H9 (cell line): Measurements from ENCODE around the gene DAPL1. TPM values are rescaled to one million over a fixed set of nuclear protein-coding genes. Genes with fewer than 3 reads are reported as not detected.

Source experiments
- DNase-seq: peaks from one replicate; pipeline ENCODE4 v3.0.0-alpha.2; 2017
- H2AFZ ChIP-seq: one replicate; pipeline ENCODE4 v1.6.1; 2013; ENCODE audit warnings: mild to moderate bottlenecking, low read length, control low read depth, moderate library complexity
- H2AK5ac ChIP-seq: 2 replicates; pipeline ENCODE4 v1.6.1; 2013; ENCODE audit warnings: low read length, control low read depth, mixed read lengths; ENCODE audit not compliant: insufficient read length
- H2BK120ac ChIP-seq: one replicate; pipeline ENCODE4 v1.6.1; 2013; ENCODE audit warnings: low read depth, mild to moderate bottlenecking, low read length, control low read depth, inconsistent platforms; ENCODE audit not compliant: poor library complexity, severe bottlenecking
- H2BK12ac ChIP-seq: 2 replicates; pipeline ENCODE4 v1.6.1; 2013; ENCODE audit warnings: low read length, control low read depth, mixed read lengths, low read depth; ENCODE audit not compliant: insufficient read length
- H2BK15ac ChIP-seq: 2 replicates; pipeline ENCODE4 v1.6.1; 2013; ENCODE audit warnings: low read depth, low read length, control low read depth
- H2BK20ac ChIP-seq: one replicate; pipeline ENCODE4 v1.6.1; 2013; ENCODE audit warnings: low read depth, mild to moderate bottlenecking, low read length, control low read depth, inconsistent platforms; ENCODE audit not compliant: poor library complexity, severe bottlenecking
- H2BK5ac ChIP-seq: 2 replicates; pipeline ENCODE4 v1.6.1; 2013; ENCODE audit warnings: low read length, control low read depth, mixed read lengths; ENCODE audit not compliant: insufficient read length
- H3K14ac ChIP-seq: 2 replicates; pipeline ENCODE4 v1.6.1; 2013; ENCODE audit warnings: low read length, control low read depth; ENCODE audit not compliant: insufficient read depth
- H3K18ac ChIP-seq: 2 replicates; pipeline ENCODE4 v1.6.1; 2013; ENCODE audit warnings: low read depth, mild to moderate bottlenecking, mixed read lengths, low read length, control low read depth; ENCODE audit not compliant: insufficient read length
- H3K23ac ChIP-seq: 2 replicates; pipeline ENCODE4 v1.6.1; 2013; ENCODE audit warnings: low read length, control low read depth, mixed read lengths, low read depth; ENCODE audit not compliant: insufficient read length
- H3K23me2 ChIP-seq: 2 replicates; pipeline ENCODE4 v1.6.1; 2013; ENCODE audit warnings: low read depth, mild to moderate bottlenecking, mixed read lengths, low read length, control low read depth; ENCODE audit not compliant: insufficient read length, poor library complexity, severe bottlenecking
- H3K27ac ChIP-seq: 2 replicates; pipeline ENCODE4 v1.5.1; 2013; ENCODE audit warnings: low read length, control low read depth, mixed read lengths, low read depth; ENCODE audit not compliant: insufficient read length
- H3K27me3 ChIP-seq: 2 replicates; pipeline ENCODE4 v1.6.1; 2013; ENCODE audit warnings: low read length, control low read depth, inconsistent platforms; ENCODE audit not compliant: insufficient read depth
- H3K4ac ChIP-seq: 2 replicates; pipeline ENCODE4 v1.6.1; 2013; ENCODE audit warnings: low read depth, mild to moderate bottlenecking, control low read depth, inconsistent platforms, low read length, moderate library complexity
- H3K4me1 ChIP-seq: 2 replicates; pipeline ENCODE4 v1.6.1; 2013; ENCODE audit warnings: low read length, control low read depth, inconsistent platforms; ENCODE audit not compliant: insufficient read depth
- H3K4me2 ChIP-seq: 2 replicates; pipeline ENCODE4 v1.6.1; 2013; ENCODE audit warnings: low read length, control low read depth, mixed read lengths; ENCODE audit not compliant: insufficient read length, insufficient read depth
- H3K56ac ChIP-seq: 2 replicates; pipeline ENCODE4 v1.6.1; 2013; ENCODE audit warnings: low read depth, mild to moderate bottlenecking, mixed read lengths, low read length, control low read depth; ENCODE audit not compliant: insufficient read length
- H3K79me1 ChIP-seq: 2 replicates; pipeline ENCODE4 v1.6.1; 2013; ENCODE audit warnings: low read depth, mild to moderate bottlenecking, moderate library complexity, low read length, control low read depth, inconsistent platforms; ENCODE audit not compliant: insufficient read depth, poor library complexity, severe bottlenecking
- H3K79me2 ChIP-seq: 2 replicates; pipeline ENCODE4 v1.6.1; 2013; ENCODE audit warnings: low read length, control low read depth, inconsistent platforms; ENCODE audit not compliant: insufficient read depth
- H3K9ac ChIP-seq: 2 replicates; pipeline ENCODE4 v1.6.1; 2013; ENCODE audit warnings: low read length, control low read depth, mixed read lengths; ENCODE audit not compliant: insufficient read length; ENCODE audit errors: extremely low read depth
- H3K9me3 ChIP-seq: one replicate; pipeline ENCODE4 v1.6.1; 2013; ENCODE audit warnings: low read depth, low read length, inconsistent platforms; ENCODE audit not compliant: control insufficient read depth
- H3T11ph ChIP-seq: one replicate; pipeline ENCODE4 v1.6.1; 2013; ENCODE audit warnings: mild to moderate bottlenecking, low read length, control low read depth, inconsistent platforms
- H4K20me1 ChIP-seq: one replicate; pipeline ENCODE4 v1.6.1; 2013; ENCODE audit not compliant: control insufficient read depth, insufficient read length, insufficient read depth
- H4K5ac ChIP-seq: 2 replicates; pipeline ENCODE4 v1.6.1; 2013; ENCODE audit warnings: low read depth, mild to moderate bottlenecking, mixed read lengths, low read length, control low read depth; ENCODE audit not compliant: insufficient read length
- H4K8ac ChIP-seq: replicated peaks from 2 replicates; pipeline ENCODE4 v1.6.1; 2013; ENCODE audit warnings: low read length, control low read depth, mixed read lengths, low read depth; ENCODE audit not compliant: insufficient read length
- H4K91ac ChIP-seq: 2 replicates; pipeline ENCODE4 v1.6.1; 2013; ENCODE audit warnings: low read depth, mild to moderate bottlenecking, moderate library complexity, mixed read lengths, low read length, control low read depth; ENCODE audit not compliant: insufficient read length
- H3K27ac Mint-ChIP-seq, 3 experiments: 2 replicates in 2 of 3; 3 replicates in 1 of 3; pipeline ENCODE4 v1.8.0; 2020 to 2021; ENCODE audit warnings: mixed read lengths in 3 of 3, mild to moderate bottlenecking in 1 of 3, moderate library complexity in 1 of 3
- H3K27me3 Mint-ChIP-seq: 2 replicates; pipeline ENCODE4 v1.8.0; 2021; ENCODE audit warnings: low read depth, mild to moderate bottlenecking, moderate library complexity, mixed read lengths
- H3K36me3 Mint-ChIP-seq, 3 experiments: 2 replicates in 2 of 3; 3 replicates in 1 of 3; pipeline ENCODE4 v1.8.0; 2020 to 2021; ENCODE audit warnings: low read depth in 3 of 3, mixed read lengths in 3 of 3; ENCODE audit not compliant: insufficient read depth in 1 of 3
- H3K4me1 Mint-ChIP-seq, 2 experiments: 2 replicates each; pipeline ENCODE4 v1.8.0; 2020; ENCODE audit warnings: mixed read lengths in 2 of 2
- H3K4me3 Mint-ChIP-seq, 2 experiments: 2 replicates in 1 of 2; 3 replicates in 1 of 2; pipeline ENCODE4 v1.8.0; 2020 to 2021; ENCODE audit warnings: mild to moderate bottlenecking in 2 of 2, mixed read lengths in 2 of 2, moderate library complexity in 1 of 2
- H3K9me3 Mint-ChIP-seq, 2 experiments: 2 replicates in 1 of 2; 3 replicates in 1 of 2; pipeline ENCODE4 v1.8.0; 2020; ENCODE audit warnings: mild to moderate bottlenecking in 2 of 2, mixed read lengths in 2 of 2, moderate library complexity in 1 of 2
- WGBS: extraction: QIAGEN DNeasy Blood & Tissue Kit; methylation state at CpG from one replicate; pipeline ENCODE4 v1.1.7; 2013; ENCODE audit warnings: missing lambda C conversion rate, low lambda C conversion rate, mixed read lengths; ENCODE audit not compliant: insufficient read length; ENCODE audit errors: extremely low coverage; 5-methylcytosine and 5-hydroxymethylcytosine counted together
- total RNA-seq: library from RNA; stranded (reverse); gene quantifications from 2 replicates; pipeline ENCODE4 v1.2.1, GENCODE V29; 2021
- TF ChIP-seq, protein P1 (sequence below): fragments of 200-600 bp; sonication (generic); conservative IDR thresholded peaks from 3 replicates; pipeline ENCODE4 v1.8.0; 2021; ENCODE audit warnings: antibody characterized with exemption, mild to moderate bottlenecking

DAPL1 gene
- total RNA-seq, 1 experiment from 2014 or later = not detected

GRCh38 chr2:158775273-158776027, 19.7 kb upstream of the DAPL1 start:
- Histone ChIP-seq H2BK15ac (no peak overlapping the region), H4K91ac (no peak overlapping the region), H3K23ac (no peak overlapping the region), H3K79me2 (no peaks in the 10 kb centered on the region), H2BK12ac (no peak overlapping the region), H3K4ac (no peak overlapping the region), H4K20me1 (no peaks in the 10 kb centered on the region), H2BK5ac (no peak overlapping the region), H2BK20ac (no peak overlapping the region), H3K23me2 (no peaks in the 10 kb centered on the region), H3K27me3 (no peaks in the 10 kb centered on the region), H3K79me1 (no peaks in the 10 kb centered on the region), H3K14ac (no peak overlapping the region), H3K27ac (no peak overlapping the region), H2AFZ (no peak overlapping the region), H4K5ac (no peak overlapping the region), H3K56ac (no peak overlapping the region), H3T11ph (no peak overlapping the region), H3K4me2 (no peak overlapping the region), H3K4me1 (peaks cover 8% of the 10 kb centered on the region), H2AK5ac (no peak overlapping the region), H3K9me3 (no peaks in the 10 kb centered on the region), H2BK120ac (no peak overlapping the region), H3K18ac (no peak overlapping the region), H4K8ac (no peak overlapping the region), H3K9ac (no peak overlapping the region)
- no peaks in the 10 kb centered on the region for H3K27me3 Mint-ChIP-seq
- H3K4me1 Mint-ChIP-seq = peaks cover 23 to 31% of the 10 kb centered on the region in 2 experiments
- no peak overlapping the region for H3K27ac Mint-ChIP-seq
- no CpG with 5 or more reads among the region's 3 CpGs for WGBS
- H3K36me3 Mint-ChIP-seq = no peaks in the 10 kb centered on the region
- DNase-seq = no peak
- TF ChIP-seq, protein P1, sequence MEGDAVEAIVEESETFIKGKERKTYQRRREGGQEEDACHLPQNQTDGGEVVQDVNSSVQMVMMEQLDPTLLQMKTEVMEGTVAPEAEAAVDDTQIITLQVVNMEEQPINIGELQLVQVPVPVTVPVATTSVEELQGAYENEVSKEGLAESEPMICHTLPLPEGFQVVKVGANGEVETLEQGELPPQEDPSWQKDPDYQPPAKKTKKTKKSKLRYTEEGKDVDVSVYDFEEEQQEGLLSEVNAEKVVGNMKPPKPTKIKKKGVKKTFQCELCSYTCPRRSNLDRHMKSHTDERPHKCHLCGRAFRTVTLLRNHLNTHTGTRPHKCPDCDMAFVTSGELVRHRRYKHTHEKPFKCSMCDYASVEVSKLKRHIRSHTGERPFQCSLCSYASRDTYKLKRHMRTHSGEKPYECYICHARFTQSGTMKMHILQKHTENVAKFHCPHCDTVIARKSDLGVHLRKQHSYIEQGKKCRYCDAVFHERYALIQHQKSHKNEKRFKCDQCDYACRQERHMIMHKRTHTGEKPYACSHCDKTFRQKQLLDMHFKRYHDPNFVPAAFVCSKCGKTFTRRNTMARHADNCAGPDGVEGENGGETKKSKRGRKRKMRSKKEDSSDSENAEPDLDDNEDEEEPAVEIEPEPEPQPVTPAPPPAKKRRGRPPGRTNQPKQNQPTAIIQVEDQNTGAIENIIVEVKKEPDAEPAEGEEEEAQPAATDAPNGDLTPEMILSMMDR = no peak
- H3K9me3 Mint-ChIP-seq = no peaks in the 10 kb centered on the region
- no peak overlapping the region for H3K4me3 Mint-ChIP-seq
